NCI-H187 (cell line): ENCODE measurements around the gene TSPAN7.

Source experiments
- DNase-seq, 2 experiments: peaks; one replicate each; lab custom pipeline; 2025; lab: John Stamatoyannopoulos, UW

Gene TSPAN7

GRCh38 chrX:38649221-38649620 is 87.9 kb downstream of the TSPAN7 start:
- no peak for DNase-seq

GRCh38 chrX:38649674-38650647 is 88.6 kb downstream of the TSPAN7 start:
- DNase-seq = no peak

GRCh38 chrX:38651625-38652601 is 90.6 kb downstream of the TSPAN7 start:
- no peak for DNase-seq

- no peak for DNase-seq
Measured at GRCh38 chrX:38652934-38653442, 91.6 kb downstream of the TSPAN7 start.

GRCh38 chrX:38654302-38654701 is 93.0 kb downstream of the TSPAN7 start:
- DNase-seq = no peak

- DNase-seq = no peak
Measured at GRCh38 chrX:38656350-38656915, 95.1 kb downstream of the TSPAN7 start.

- no peak for DNase-seq
Measured at GRCh38 chrX:38657562-38657961, 96.2 kb downstream of the TSPAN7 start.

GRCh38 chrX:38660395-38661102 is 99.2 kb downstream of the TSPAN7 start:
- DNase-seq = no peak

GRCh38 chrX:38661103-38661441 is 99.7 kb downstream of the TSPAN7 start:
- no peak for DNase-seq

- DNase-seq = no peak
Measured at GRCh38 chrX:38661561-38661960, 100.2 kb downstream of the TSPAN7 start.

GRCh38 chrX:38662640-38663039 is 101.3 kb downstream of the TSPAN7 start:
- DNase-seq = no peak

GRCh38 chrX:38664285-38664684 is 102.9 kb downstream of the TSPAN7 start:
- DNase-seq = no peak

- no peak for DNase-seq
Measured at GRCh38 chrX:38666909-38667308, 105.6 kb downstream of the TSPAN7 start.

- no peak for DNase-seq
Measured at GRCh38 chrX:38668771-38669170, 107.4 kb downstream of the TSPAN7 start.

- DNase-seq = no peak
Measured at GRCh38 chrX:38669428-38669827, 108.1 kb downstream of the TSPAN7 start.

GRCh38 chrX:38672646-38673045 is 111.3 kb downstream of the TSPAN7 start:
- DNase-seq = no peak

GRCh38 chrX:38675856-38676255 is 114.5 kb downstream of the TSPAN7 start:
- DNase-seq = no peak

GRCh38 chrX:38678183-38678582 is 116.8 kb downstream of the TSPAN7 start:
- DNase-seq = no peak

GRCh38 chrX:38678821-38679220 is 117.5 kb downstream of the TSPAN7 start:
- no peak for DNase-seq

- no peak for DNase-seq
Measured at GRCh38 chrX:38679695-38680094, 118.4 kb downstream of the TSPAN7 start.

- DNase-seq = no peak
Measured at GRCh38 chrX:38682095-38682494, 120.8 kb downstream of the TSPAN7 start.
